Mucosa of descending colon (tissue), 3 donors: ENCODE measurements around the gene RCAN2. TPM values are rescaled to one million over a fixed set of nuclear protein-coding genes. Genes with fewer than 3 reads are reported as not detected.

ENCODE experiments used
- ATAC-seq: fragments of 200-7000 bp; cut with Tn5 transposase; one replicate; pipeline ENCODE4 v1.9.1; 2020; ENCODE audit warnings: mild to moderate bottlenecking, moderate library complexity
- DNase-seq, 3 donors: peaks; one replicate each; pipeline ENCODE4 v3.0.0-alpha.2; 2020
- H3K36me3 ChIP-seq: fragments of 200-600 bp; one replicate; pipeline ENCODE4 v1.8.0; 2021; ENCODE audit warnings: low read depth, mild to moderate bottlenecking
- H3K4me1 ChIP-seq: fragments of 200-600 bp; one replicate; pipeline ENCODE4 v1.8.0; 2021; ENCODE audit warnings: low read depth, mild to moderate bottlenecking
- H3K4me3 ChIP-seq: fragments of 200-600 bp; one replicate; pipeline ENCODE4 v1.8.0; 2021; ENCODE audit warnings: mild to moderate bottlenecking
- H3K9me3 ChIP-seq: fragments of 200-600 bp; one replicate; pipeline ENCODE4 v1.8.0; 2021; ENCODE audit warnings: mild to moderate bottlenecking
- intact Hi-C, 2 donors: fragments of 100-400 bp; cut with DNase I in 1 of 2; cut with micrococcal nuclease in 1 of 2; formaldehyde crosslinking; loops; one replicate each; pipeline versions ENCODE4 v1.11.0 to v1.11.1; 2022; cut with DNase I, micrococcal nuclease
- total RNA-seq, 3 donors: library from RNA; stranded (reverse); fragmentation: NEBNext Ultra II Directional in 2 of 3; extraction: Animal tissue kit (Norgen Biotek cat#: 25700) in 2 of 3; gene quantifications; one replicate each; pipeline versions ENCODE4 v1.2.1 to v1.2.4, GENCODE V29; 2021 to 2023
- TF ChIP-seq, protein P1 (sequence below): fragments of 200-600 bp; IDR thresholded peaks from one replicate; pipeline ENCODE4 v1.8.0; 2022; ENCODE audit warnings: antibody characterized with exemption, mild to moderate bottlenecking
- donor health status: DM: no; HTN: no; CAD: no; lungs with moderate emphysema.
- donor health status: DM: no; HTN: no; CAD: no.
- donor health status: DM: no; HTN: yes; CAD: no.

Gene RCAN2
- total RNA-seq, 3 donors from 2014 or later, result 5.1 to 6.6 (median 6.1) TPM

DNA sequence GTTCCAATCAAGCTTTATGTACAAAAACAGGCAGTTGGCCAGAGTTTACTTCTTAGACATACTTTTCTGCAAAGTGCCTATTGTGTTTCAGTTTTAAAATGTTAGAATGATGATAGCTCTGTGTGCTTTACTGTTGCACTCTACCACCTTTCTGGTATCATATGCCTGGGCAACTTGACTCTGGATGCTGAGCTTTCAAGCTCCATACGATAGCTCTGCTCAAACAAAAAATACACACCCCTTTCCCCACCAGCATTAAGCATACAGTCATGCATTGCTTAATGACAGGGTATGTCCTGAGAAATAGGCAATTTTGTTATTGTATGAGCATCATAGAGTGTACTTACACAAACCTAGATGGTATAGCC lies 123.1 kb downstream of the RCAN2 start:
- no peak for DNase-seq
- intact Hi-C loops, result no loop called here
- H3K36me3 ChIP-seq, result no peaks in the 10 kb centered on the region
- TF ChIP-seq, protein P1, sequence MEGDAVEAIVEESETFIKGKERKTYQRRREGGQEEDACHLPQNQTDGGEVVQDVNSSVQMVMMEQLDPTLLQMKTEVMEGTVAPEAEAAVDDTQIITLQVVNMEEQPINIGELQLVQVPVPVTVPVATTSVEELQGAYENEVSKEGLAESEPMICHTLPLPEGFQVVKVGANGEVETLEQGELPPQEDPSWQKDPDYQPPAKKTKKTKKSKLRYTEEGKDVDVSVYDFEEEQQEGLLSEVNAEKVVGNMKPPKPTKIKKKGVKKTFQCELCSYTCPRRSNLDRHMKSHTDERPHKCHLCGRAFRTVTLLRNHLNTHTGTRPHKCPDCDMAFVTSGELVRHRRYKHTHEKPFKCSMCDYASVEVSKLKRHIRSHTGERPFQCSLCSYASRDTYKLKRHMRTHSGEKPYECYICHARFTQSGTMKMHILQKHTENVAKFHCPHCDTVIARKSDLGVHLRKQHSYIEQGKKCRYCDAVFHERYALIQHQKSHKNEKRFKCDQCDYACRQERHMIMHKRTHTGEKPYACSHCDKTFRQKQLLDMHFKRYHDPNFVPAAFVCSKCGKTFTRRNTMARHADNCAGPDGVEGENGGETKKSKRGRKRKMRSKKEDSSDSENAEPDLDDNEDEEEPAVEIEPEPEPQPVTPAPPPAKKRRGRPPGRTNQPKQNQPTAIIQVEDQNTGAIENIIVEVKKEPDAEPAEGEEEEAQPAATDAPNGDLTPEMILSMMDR, result no peak
- H3K4me1 ChIP-seq, result no peaks in the 10 kb centered on the region
- H3K9me3 ChIP-seq, result no peaks in the 10 kb centered on the region
- no peak overlapping the region for H3K4me3 ChIP-seq
- ATAC-seq, result no peak

- no peak overlapping the region for H3K4me3 ChIP-seq
- TF ChIP-seq, protein P1, result no peak
- no peaks in the 10 kb centered on the region for H3K9me3 ChIP-seq
- ATAC-seq (no peak), DNase-seq (no peak)
- no peaks in the 10 kb centered on the region for H3K4me1 ChIP-seq
- intact Hi-C loops, result no loop called here
- H3K36me3 ChIP-seq, result no peaks in the 10 kb centered on the region
These were observed 123.7 kb downstream of the RCAN2 start for GRCh38 chr6:46367354-46368168.

GRCh38 chr6:46366190-46366900 lies 124.9 kb downstream of the RCAN2 start:
- no peaks in the 10 kb centered on the region for H3K4me1 ChIP-seq
- intact Hi-C loops, result no loop called here
- TF ChIP-seq, protein P1, result no peak
- ATAC-seq, result no peak
- H3K9me3 ChIP-seq, result no peaks in the 10 kb centered on the region
- DNase-seq, result no peak
- no peaks in the 10 kb centered on the region for H3K36me3 ChIP-seq
- no peak overlapping the region for H3K4me3 ChIP-seq

DNA sequence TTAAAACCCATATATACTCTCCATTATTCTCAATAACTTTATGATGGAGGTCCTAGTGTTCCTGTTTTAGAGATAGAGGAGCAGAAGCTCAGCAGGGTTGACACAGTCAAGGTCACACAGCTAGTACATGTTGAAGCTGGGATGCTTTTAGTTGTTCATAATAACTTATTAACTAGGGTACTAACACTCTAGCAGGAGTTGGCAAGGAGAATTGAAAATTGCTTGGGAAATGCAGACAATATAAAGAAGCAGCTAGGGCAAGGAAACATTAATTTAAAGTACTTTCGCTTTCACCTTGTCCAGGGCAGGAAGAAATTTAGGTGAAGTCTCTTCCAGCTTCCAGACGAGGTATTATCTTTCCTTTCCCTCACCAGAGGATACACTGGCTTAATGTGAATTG lies 133.7 kb downstream of the RCAN2 start:
- intact Hi-C loops, result no loop called here
- peak; percentile 79 for ATAC-seq
- TF ChIP-seq, protein P1, result no peak
- H3K9me3 ChIP-seq, result no peaks in the 10 kb centered on the region
- H3K36me3 ChIP-seq, result no peaks in the 10 kb centered on the region
- no peak for DNase-seq
- H3K4me1 ChIP-seq, result no peaks in the 10 kb centered on the region
- H3K4me3 ChIP-seq, result no peak overlapping the region

DNA sequence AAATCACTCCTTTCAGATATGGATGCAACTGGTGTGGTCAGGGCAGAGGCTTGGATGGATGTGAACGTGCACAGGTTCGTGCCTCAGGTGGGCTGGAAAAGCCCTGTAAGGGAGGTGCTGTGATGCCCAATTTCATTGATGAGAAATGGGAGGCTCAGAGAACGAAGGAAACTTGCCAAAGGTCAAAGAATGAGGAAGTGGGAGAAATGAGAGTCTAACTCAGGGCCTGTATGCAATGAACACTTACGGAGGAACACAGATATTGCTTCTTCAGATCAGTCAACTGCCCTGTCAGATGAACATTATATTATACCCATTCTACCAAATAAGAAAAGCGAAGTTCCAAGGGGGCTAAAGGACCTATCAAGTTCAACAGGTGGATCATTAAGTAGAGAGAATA lies 134.7 kb downstream of the RCAN2 start:
- Histone ChIP-seq H3K9me3 (no peaks in the 10 kb centered on the region), H3K4me3 (no peak overlapping the region), H3K4me1 (no peaks in the 10 kb centered on the region), H3K36me3 (no peaks in the 10 kb centered on the region)
- TF ChIP-seq, protein P1, result no peak
- intact Hi-C loops, result no loop called here
- ATAC-seq (peak; percentile 31), DNase-seq (no peak)
